Fibroblast of pulmonary artery (primary cell): Measurements from ENCODE around the gene CACNG7.

Experiments
- DNase-seq: peaks from one replicate; pipeline ENCODE4 v3.0.0-alpha.2; 2010; ENCODE audit warnings: low read depth
- H3K4me3 ChIP-seq: replicated peaks from 2 replicates; pipeline ENCODE4 v1.5.1; 2011; ENCODE audit warnings: low read depth, mild to moderate bottlenecking, control low read depth, low read length, moderate library complexity
- CTCF ChIP-seq: IDR thresholded peaks from 2 replicates; pipeline ENCODE4 v1.5.1; 2011; ENCODE audit warnings: mild to moderate bottlenecking, control low read depth, low read length, inconsistent platforms; ENCODE audit errors: missing control alignments

The CACNG7 gene

GRCh38 chr19:53884256-53884655 is 24.8 kb upstream of the CACNG7 start:
- H3K4me3 ChIP-seq, result no peak overlapping the region
- no peak for TF ChIP-seq CTCF
- DNase-seq, result no peak

- DNase-seq, result no peak
- TF ChIP-seq CTCF, result no peak
- H3K4me3 ChIP-seq, result no peak overlapping the region
These were observed 24.0 kb upstream of the CACNG7 start for GRCh38 chr19:53885036-53885435.

GRCh38 chr19:53892301-53892980 is 16.6 kb upstream of the CACNG7 start:
- no peak overlapping the region for H3K4me3 ChIP-seq
- TF ChIP-seq CTCF, result no peak
- no peak for DNase-seq

- no peak for DNase-seq
- H3K4me3 ChIP-seq, result no peak overlapping the region
- no peak for TF ChIP-seq CTCF
These were observed 16.1 kb upstream of the CACNG7 start for GRCh38 chr19:53892981-53893325.

GRCh38 chr19:53894707-53895106 is 14.4 kb upstream of the CACNG7 start:
- no peak for DNase-seq
- no peak for TF ChIP-seq CTCF
- no peak overlapping the region for H3K4me3 ChIP-seq

- no peak overlapping the region for H3K4me3 ChIP-seq
- DNase-seq, result no peak
- TF ChIP-seq CTCF, result no peak
These were observed 12.4 kb upstream of the CACNG7 start for GRCh38 chr19:53896682-53897081.

- no peak for TF ChIP-seq CTCF
- H3K4me3 ChIP-seq, result no peak overlapping the region
These were observed 11.6 kb upstream of the CACNG7 start for GRCh38 chr19:53897459-53897858.

More at GRCh38 chr19:53897459-53897858, 11.6 kb upstream of the CACNG7 start:
- no peak for DNase-seq
